ENCODE data around the gene FGF9. TPM values are rescaled to one million over a fixed set of nuclear protein-coding genes. Genes with fewer than 3 reads are reported as not detected.

FGF9 gene
- total RNA-seq, 2 experiments from 2014 or later = 4.7 to 11.4 TPM

Other genes starting within 250 kb of the FGF9 start
- 37.1 and 39.6 TPM in 2 replicates for gene ZDHHC20, start 211.8 kb upstream of the FGF9 start, total RNA-seq (2014; rRNA removed; shearing (Covaris generic))
- 54.4 and 60.1 TPM in 2 replicates for gene ZDHHC20, start 211.8 kb upstream of the FGF9 start, total RNA-seq (2022)
- gene MICU2, start 66.9 kb upstream of the FGF9 start, total RNA-seq (2014; rRNA removed; shearing (Covaris generic)) = 41.6 and 51.3 TPM in 2 replicates
- 37.5 and 40.8 TPM in 2 replicates for gene MICU2, start 66.9 kb upstream of the FGF9 start, total RNA-seq (2022)

All from OCI-LY7 (cell line).